PC-3 (cell line): Measurements from ENCODE around the gene KCNT2. TPM values are rescaled to one million over a fixed set of nuclear protein-coding genes. Genes with fewer than 3 reads are reported as not detected.
A peak's percentile ranks its signal among the peaks of the same experiment; 100 is the strongest.

Experiments used
- ATAC-seq: fragments of 200-7000 bp; cut with Tn5 transposase; 2 replicates; pipeline ENCODE4 v1.9.1; 2020; ENCODE audit warnings: mild to moderate bottlenecking, moderate library complexity
- BruUV-seq: library from RNA; stranded (reverse); fragments of 400-500 nt; replicated peaks from 2 replicates; lab custom pipeline; 2021; lab: Mats Ljungman, UMichigan
- CTCF ChIA-PET: fragments of 300-600 bp; sonication (Branson Sonifier 250); formaldehyde crosslinking; loops from one replicate; lab custom pipeline; 2022; ENCODE audit warnings: antibody characterized with exemption; lab: Charles Lee
- POLR2A ChIA-PET: fragments of 300-600 bp; sonication (Branson Sonifier 250); formaldehyde crosslinking; loops from one replicate; lab custom pipeline; 2022; ENCODE audit warnings: antibody characterized with exemption; ENCODE audit not compliant: unreplicated experiment; lab: Charles Lee
- DNase-seq: peaks from one replicate; pipeline ENCODE4 v3.0.0-alpha.2; 2015
- H2AFZ ChIP-seq: fragments of 300-600 bp; sonication (generic); 2 replicates; pipeline ENCODE4 v1.6.0; 2016; ENCODE audit warnings: antibody characterized with exemption, low read length
- H3F3A ChIP-seq: fragments of 300-600 bp; sonication (generic); one replicate; pipeline ENCODE4 v1.6.0; 2017; ENCODE audit warnings: antibody characterized with exemption, low read length, control low read depth, mild to moderate bottlenecking; ENCODE audit not compliant: unreplicated experiment
- H3K27ac ChIP-seq: fragments of 300-600 bp; sonication (generic); 2 replicates; pipeline ENCODE4 v1.5.1; 2016; ENCODE audit warnings: mild to moderate bottlenecking, low read length
- H3K27me3 ChIP-seq: fragments of 300-600 bp; sonication (generic); 2 replicates; pipeline ENCODE4 v1.6.1; 2016; ENCODE audit warnings: low read length, mixed read lengths
- H3K36me3 ChIP-seq: fragments of 300-600 bp; sonication (generic); 2 replicates; pipeline ENCODE4 v1.6.1; 2016; ENCODE audit warnings: low read depth, mixed run types, low read length, mixed read lengths
- H3K4me1 ChIP-seq: fragments of 300-600 bp; sonication (generic); 2 replicates; pipeline ENCODE4 v1.5.1; 2016; ENCODE audit warnings: low read length; ENCODE audit not compliant: insufficient read depth
- H3K4me2 ChIP-seq: fragments of 300-600 bp; sonication (generic); 2 replicates; pipeline ENCODE4 v1.6.0; 2016; ENCODE audit warnings: low read length
- H3K4me3 ChIP-seq: fragments of 300-600 bp; sonication (generic); 2 replicates; pipeline ENCODE4 v1.5.1; 2016; ENCODE audit warnings: mild to moderate bottlenecking, low read length, mixed read lengths
- H3K79me2 ChIP-seq: fragments of 300-600 bp; sonication (generic); 2 replicates; pipeline ENCODE4 v1.6.1; 2017; ENCODE audit warnings: low read length, mixed read lengths
- H3K9ac ChIP-seq: fragments of 300-600 bp; sonication (generic); 2 replicates; pipeline ENCODE4 v1.6.0; 2016; ENCODE audit warnings: mild to moderate bottlenecking, low read length
- H3K9me2 ChIP-seq: fragments of 300-600 bp; sonication (generic); replicated peaks from 2 replicates; pipeline ENCODE4 v1.6.1; 2016; ENCODE audit warnings: mixed run types, low read length, mixed read lengths
- H3K9me3 ChIP-seq: fragments of 300-600 bp; sonication (generic); 2 replicates; pipeline ENCODE4 v1.6.1; 2016; ENCODE audit warnings: low read length, mixed read lengths
- H4K20me1 ChIP-seq: fragments of 300-600 bp; sonication (generic); 2 replicates; pipeline ENCODE4 v1.6.1; 2016; ENCODE audit warnings: low read length, mixed read lengths
- EZH2 ChIP-seq: fragments of 300-600 bp; sonication (generic); IDR thresholded peaks from one replicate; pipeline ENCODE4 v1.6.1; 2017; ENCODE audit warnings: antibody characterized with exemption, mild to moderate bottlenecking, low read length; ENCODE audit not compliant: unreplicated experiment
- EZH2phosphoT487 ChIP-seq: fragments of 300-600 bp; sonication (generic); IDR thresholded peaks from 2 replicates; pipeline ENCODE4 v1.6.1; 2018; ENCODE audit warnings: mild to moderate bottlenecking, antibody characterized with exemption, low read length, borderline replicate concordance
- intact Hi-C: fragments of 100-400 bp; cut with micrococcal nuclease; formaldehyde crosslinking; loops from 2 replicates; pipeline ENCODE4 v1.9.0; 2023
- total RNA-seq: library from RNA; depleted of rRNA; stranded (reverse); fragments of >200 nt; gene quantifications from 2 replicates; pipeline ENCODE4 v1.2.3, GENCODE V29; 2014
- TF ChIP-seq, protein P1 (sequence below): fragments of 300-600 bp; sonication (generic); conservative IDR thresholded peaks from 2 replicates; pipeline ENCODE4 v1.5.1; 2017; ENCODE audit warnings: antibody characterized with exemption, low read depth, mild to moderate bottlenecking, low read length

Gene KCNT2
- total RNA-seq, 1 experiment from 2014 or later = 0.26 TPM

DNA sequence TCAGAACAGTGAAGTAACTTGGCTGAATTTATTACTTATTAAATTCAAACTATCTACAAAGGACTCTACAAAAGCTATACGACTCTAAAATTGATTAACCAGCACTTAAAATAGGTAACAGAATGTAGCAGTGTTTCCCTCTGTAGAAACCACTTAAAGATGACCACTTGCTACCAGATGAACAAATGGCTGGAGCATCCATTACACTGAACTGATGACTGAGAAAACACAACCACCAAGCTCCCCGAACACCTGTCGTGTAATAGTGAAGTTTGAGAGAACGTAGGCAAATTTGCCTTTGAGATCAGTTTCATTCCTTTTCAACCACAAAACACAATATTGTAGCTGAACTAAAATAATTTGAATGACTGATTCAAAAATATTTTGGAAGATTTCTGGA, 226.7 kb downstream of the KCNT2 start:
- CTCF ChIA-PET = no interaction called here
- TF ChIP-seq EZH2phosphoT487 (no peak), EZH2 (no peak)
- TF ChIP-seq, protein P1, sequence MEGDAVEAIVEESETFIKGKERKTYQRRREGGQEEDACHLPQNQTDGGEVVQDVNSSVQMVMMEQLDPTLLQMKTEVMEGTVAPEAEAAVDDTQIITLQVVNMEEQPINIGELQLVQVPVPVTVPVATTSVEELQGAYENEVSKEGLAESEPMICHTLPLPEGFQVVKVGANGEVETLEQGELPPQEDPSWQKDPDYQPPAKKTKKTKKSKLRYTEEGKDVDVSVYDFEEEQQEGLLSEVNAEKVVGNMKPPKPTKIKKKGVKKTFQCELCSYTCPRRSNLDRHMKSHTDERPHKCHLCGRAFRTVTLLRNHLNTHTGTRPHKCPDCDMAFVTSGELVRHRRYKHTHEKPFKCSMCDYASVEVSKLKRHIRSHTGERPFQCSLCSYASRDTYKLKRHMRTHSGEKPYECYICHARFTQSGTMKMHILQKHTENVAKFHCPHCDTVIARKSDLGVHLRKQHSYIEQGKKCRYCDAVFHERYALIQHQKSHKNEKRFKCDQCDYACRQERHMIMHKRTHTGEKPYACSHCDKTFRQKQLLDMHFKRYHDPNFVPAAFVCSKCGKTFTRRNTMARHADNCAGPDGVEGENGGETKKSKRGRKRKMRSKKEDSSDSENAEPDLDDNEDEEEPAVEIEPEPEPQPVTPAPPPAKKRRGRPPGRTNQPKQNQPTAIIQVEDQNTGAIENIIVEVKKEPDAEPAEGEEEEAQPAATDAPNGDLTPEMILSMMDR = no peak
- H3K36me3 ChIP-seq = no peaks in the 10 kb centered on the region

DNA sequence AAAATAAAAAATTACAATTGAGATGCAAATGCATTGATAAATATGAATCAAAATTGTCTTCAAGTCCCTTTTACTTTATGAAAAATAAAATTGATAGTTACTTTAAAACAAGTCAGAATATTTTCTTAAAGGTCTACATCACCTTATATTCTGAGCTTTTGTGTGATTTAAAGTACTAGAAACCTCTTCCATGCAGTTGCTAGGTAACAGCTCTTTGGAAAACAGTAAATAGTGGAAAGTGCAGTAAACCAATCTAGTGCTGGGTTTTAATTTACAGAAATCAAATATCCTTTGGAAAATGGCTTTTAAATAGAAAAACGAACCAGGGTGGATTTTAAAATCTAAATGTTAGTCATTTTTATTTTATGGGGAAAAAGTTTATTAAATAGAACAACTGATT, 227.9 kb downstream of the KCNT2 start:
- no peaks in the 10 kb centered on the region for H3K9me2 ChIP-seq
- no peaks in the 10 kb centered on the region for H4K20me1 ChIP-seq
- H3K4me2 ChIP-seq = no peak overlapping the region
- no peak overlapping the region for H3K4me3 ChIP-seq
- H3F3A ChIP-seq = no peaks in the 10 kb centered on the region
- H2AFZ ChIP-seq = no peak overlapping the region
- TF ChIP-seq EZH2 = no peak
- TF ChIP-seq EZH2phosphoT487 = no peak
- TF ChIP-seq, protein P1 = no peak
- no TSS peak for BruUV-seq
- no peak overlapping the region for H3K27ac ChIP-seq
- no peak overlapping the region for H3K9ac ChIP-seq
- H3K27me3 ChIP-seq = no peaks in the 10 kb centered on the region
- intact Hi-C loops = no loop called here
- H3K36me3 ChIP-seq = no peaks in the 10 kb centered on the region
- DNase-seq (no peak), ATAC-seq (no peak)
- ChIA-PET POLR2A (no interaction called here), CTCF (no interaction called here)
- no peaks in the 10 kb centered on the region for H3K79me2 ChIP-seq
- H3K9me3 ChIP-seq = no peaks in the 10 kb centered on the region
- peaks cover 7% of the 10 kb centered on the region; the same call in 1 of the 2 replicates for H3K4me1 ChIP-seq

More for the DNA sequence above, 226.7 kb downstream of the KCNT2 start:
- no peak overlapping the region for H3K27ac ChIP-seq
- H3K4me1 ChIP-seq = peaks cover 7% of the 10 kb centered on the region; the same call in 1 of the 2 replicates
- no peak overlapping the region for H2AFZ ChIP-seq
- no peak overlapping the region for H3K4me3 ChIP-seq
- H3F3A ChIP-seq = no peaks in the 10 kb centered on the region
- no TSS peak for BruUV-seq
- H3K9me2 ChIP-seq = no peaks in the 10 kb centered on the region
- POLR2A ChIA-PET = no interaction called here
- ATAC-seq = no peak
- no peak for DNase-seq
- H3K4me2 ChIP-seq = no peak overlapping the region
- no peaks in the 10 kb centered on the region for H4K20me1 ChIP-seq
- no peaks in the 10 kb centered on the region for H3K27me3 ChIP-seq
- H3K79me2 ChIP-seq = no peaks in the 10 kb centered on the region
- no peak overlapping the region for H3K9ac ChIP-seq
- H3K9me3 ChIP-seq = no peaks in the 10 kb centered on the region
- intact Hi-C loops = no loop called here

DNA sequence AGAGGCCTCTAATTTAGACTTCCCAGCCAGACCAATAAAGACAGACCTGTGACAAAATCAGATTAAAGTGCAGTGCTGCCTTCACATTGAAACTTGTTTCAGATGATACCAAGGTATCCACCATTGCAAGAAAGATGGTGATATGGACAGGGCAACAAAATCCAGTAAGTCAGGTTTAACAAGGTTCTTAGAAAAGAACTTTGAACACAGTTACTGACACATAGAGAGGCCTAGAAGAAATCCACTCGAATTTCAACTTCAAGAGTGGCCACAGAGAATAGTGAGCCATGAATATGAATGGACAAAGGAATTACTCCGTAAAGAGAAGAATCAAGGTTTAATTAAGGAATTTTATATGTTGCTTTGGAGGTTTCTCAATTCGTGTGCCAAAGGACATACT, 230.4 kb downstream of the KCNT2 start:
- Histone ChIP-seq H3K4me1 (peaks cover 7% of the 10 kb centered on the region; the same call in 1 of the 2 replicates), H3F3A (no peaks in the 10 kb centered on the region), H3K79me2 (no peaks in the 10 kb centered on the region), H3K9me2 (no peaks in the 10 kb centered on the region), H3K4me3 (no peak overlapping the region), H2AFZ (no peak overlapping the region), H3K27ac (no peak overlapping the region), H3K9ac (no peak overlapping the region), H3K36me3 (no peaks in the 10 kb centered on the region), H3K27me3 (no peaks in the 10 kb centered on the region), H3K4me2 (no peak overlapping the region), H4K20me1 (no peaks in the 10 kb centered on the region), H3K9me3 (no peaks in the 10 kb centered on the region)
- TF ChIP-seq EZH2 = no peak
- TF ChIP-seq, protein P1 = no peak
- no peak for TF ChIP-seq EZH2phosphoT487
- intact Hi-C loops = no loop called here
- POLR2A ChIA-PET = no interaction called here
- ATAC-seq (peak; percentile 20; the same call in 1 of the 2 replicates), DNase-seq (peak; percentile 27)
- CTCF ChIA-PET = no interaction called here
- BruUV-seq = no TSS peak
